Common myeloid progenitor, CD34-positive (primary cell): Measurements from ENCODE around the gene GRIFIN.

ENCODE experiments used
- CTCF ChIA-PET: fragments of 350-600 bp; sonication (Branson Sonifier 250); formaldehyde crosslinking; loops from one replicate; lab custom pipeline; 2021; ENCODE audit warnings: antibody characterized with exemption; lab: Charles Lee
- POLR2A ChIA-PET: fragments of 350-600 bp; sonication (Branson Sonifier 250); formaldehyde crosslinking; loops from one replicate; lab custom pipeline; 2021; ENCODE audit warnings: antibody characterized with exemption; lab: Charles Lee
- DNase-seq, 3 donors: peaks; one replicate each; pipeline versions ENCODE4 v3.0.0 to v3.0.0-alpha.2; 2013
- H3K27ac ChIP-seq, 2 experiments: 1 replicate in 1 of 2; 2 replicates in 1 of 2; pipeline ENCODE4 v1.7.0; 2013; ENCODE audit warnings: inconsistent platforms in 2 of 2, low read length in 2 of 2, mild to moderate bottlenecking in 2 of 2, low read depth in 1 of 2, moderate library complexity in 1 of 2; ENCODE audit not compliant: severe bottlenecking in 2 of 2, insufficient read depth in 1 of 2, poor library complexity in 1 of 2
- H3K27me3 ChIP-seq, 5 experiments: replicated peaks in 2 of 5; 1 replicate in 3 of 5; 2 replicates in 2 of 5; pipeline versions ENCODE4 v1.6.1 to v1.7.0; 2013; ENCODE audit warnings: low read length in 4 of 5, mild to moderate bottlenecking in 2 of 5, moderate library complexity in 2 of 5, inconsistent platforms in 1 of 5; ENCODE audit not compliant: insufficient read depth in 5 of 5, control insufficient read depth in 4 of 5
- H3K36me3 ChIP-seq, 4 experiments: 1 replicate in 2 of 4; 2 replicates in 2 of 4; pipeline versions ENCODE4 v1.6.1 to v1.7.0; 2013; ENCODE audit warnings: low read length in 3 of 4, control low read depth in 1 of 4, mild to moderate bottlenecking in 1 of 4; ENCODE audit not compliant: control insufficient read depth in 4 of 4, insufficient read depth in 4 of 4
- H3K4me1 ChIP-seq, 4 experiments: 1 replicate in 3 of 4; 2 replicates in 1 of 4; pipeline versions ENCODE4 v1.6.1 to v1.7.1; 2013; ENCODE audit warnings: low read length in 3 of 4, mild to moderate bottlenecking in 3 of 4, control low read depth in 1 of 4, inconsistent platforms in 1 of 4, moderate library complexity in 1 of 4; ENCODE audit not compliant: control insufficient read depth in 4 of 4, insufficient read depth in 4 of 4; ENCODE audit errors: control extremely low read depth in 1 of 4
- H3K4me3 ChIP-seq, 7 experiments: 1 replicate in 4 of 7; 2 replicates in 3 of 7; pipeline versions ENCODE4 v1.5.1 to v1.7.0; 2013; ENCODE audit warnings: mild to moderate bottlenecking in 7 of 7, low read length in 6 of 7, moderate library complexity in 6 of 7, inconsistent platforms in 2 of 7, low read depth in 2 of 7, control low read depth in 1 of 7; ENCODE audit not compliant: insufficient read depth in 4 of 7, control insufficient read depth in 1 of 7; ENCODE audit errors: extremely low read depth in 1 of 7
- H3K9me3 ChIP-seq, 5 experiments: 1 replicate in 4 of 5; 2 replicates in 1 of 5; pipeline versions ENCODE4 v1.6.1 to v1.7.1; 2013; ENCODE audit warnings: low read length in 4 of 5, mild to moderate bottlenecking in 2 of 5, inconsistent platforms in 1 of 5, low read depth in 1 of 5, moderate library complexity in 1 of 5; ENCODE audit not compliant: control insufficient read depth in 4 of 5, insufficient read depth in 2 of 5; ENCODE audit errors: control extremely low read depth in 1 of 5
- WGBS: methylation state at CpG from one replicate; pipeline ENCODE4 v1.1.5; 2013; ENCODE audit not compliant: insufficient coverage; 5-methylcytosine and 5-hydroxymethylcytosine counted together

Gene GRIFIN

DNA sequence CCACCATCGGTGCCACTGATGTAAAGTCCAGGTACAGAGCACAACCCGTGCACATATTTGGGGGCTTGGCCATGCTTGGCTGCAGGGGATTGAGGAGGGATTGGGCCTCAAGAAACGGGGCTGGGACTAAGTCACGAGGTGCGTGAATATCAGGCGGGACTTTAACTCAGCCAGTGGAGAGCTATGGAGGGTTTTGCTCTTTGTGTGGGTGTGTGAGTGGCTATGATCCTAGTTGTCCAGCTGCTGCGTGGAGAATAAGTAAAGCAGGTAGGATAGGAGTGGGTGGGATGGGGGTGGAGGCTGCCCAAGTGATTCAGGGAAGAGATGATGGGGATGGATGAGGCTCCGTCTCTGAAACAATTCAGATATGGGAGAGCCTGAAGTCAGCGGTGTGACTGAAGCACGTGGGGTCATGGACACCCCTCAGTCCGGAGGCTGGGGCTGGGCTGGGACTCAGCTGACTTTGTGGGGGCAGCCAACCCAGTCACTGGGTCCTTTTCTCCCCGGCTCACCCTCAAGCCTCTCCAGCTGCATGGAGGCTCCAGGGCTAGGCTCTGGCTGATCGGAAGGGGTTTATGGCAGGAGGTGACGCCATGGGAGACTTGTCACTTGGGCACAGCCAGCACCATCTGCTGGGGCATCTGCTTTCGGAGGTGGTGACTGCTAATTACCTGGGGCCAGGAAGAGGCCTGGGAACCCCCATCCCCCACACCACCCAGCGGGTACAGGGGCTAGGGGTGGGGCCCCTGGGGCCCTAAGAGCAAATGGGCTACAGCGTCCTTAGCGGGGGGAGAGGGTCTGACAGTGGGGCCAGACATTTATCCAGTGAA is 41.7 kb upstream of the GRIFIN start:
- POLR2A ChIA-PET, result interaction anchor here (0.5 kb wide), 1 partner anchor 220 kb away, joined by 3 read pairs; no protein-coding TSS in a partner anchor
- DNase-seq, result no peak

GRCh38 chr7:2517026-2517425 is 40.8 kb upstream of the GRIFIN start:
- H3K27me3 ChIP-seq, result peaks cover 0 to 4% (median 0%) of the 10 kb centered on the region in 5 experiments
- H3K9me3 ChIP-seq, result no peaks in the 10 kb centered on the region
- 66% methylated on average over 8 of the region's 8 CpGs for WGBS
- no peak for DNase-seq
- CTCF ChIA-PET, result interaction anchor here (0.6 to 1.3 kb wide), 4 partner anchors 9 to 48 kb away, joined by 3 to 5 read pairs (median 4); no protein-coding TSS in a partner anchor
- POLR2A ChIA-PET, result no interaction called here
- no peaks in the 10 kb centered on the region for H3K36me3 ChIP-seq
- no peak overlapping the region for H3K27ac ChIP-seq
- H3K4me3 ChIP-seq, result no peak overlapping the region
- peaks cover 7 to 58% (median 53%) of the 10 kb centered on the region in 4 experiments for H3K4me1 ChIP-seq

More for the DNA sequence above, 41.7 kb upstream of the GRIFIN start:
- no peak overlapping the region for H3K27ac ChIP-seq
- H3K4me3 ChIP-seq, result no peak overlapping the region
- no peaks in the 10 kb centered on the region for H3K36me3 ChIP-seq
- no peaks in the 10 kb centered on the region for H3K9me3 ChIP-seq
- WGBS, result 97% methylated on average over 14 of the region's 18 CpGs
- CTCF ChIA-PET, result interaction anchor here (0.7 to 1.3 kb wide), 5 partner anchors 8 to 20 kb away, joined by 3 to 5 read pairs (median 4); no protein-coding TSS in a partner anchor
- peaks cover 0 to 4% (median 0%) of the 10 kb centered on the region in 5 experiments for H3K27me3 ChIP-seq
- H3K4me1 ChIP-seq, result peaks cover 5 to 58% (median 53%) of the 10 kb centered on the region in 4 experiments

GRCh38 chr7:2516194-2516555 is 40.0 kb upstream of the GRIFIN start:
- 97% methylated on average over 5 of the region's 8 CpGs for WGBS
- CTCF ChIA-PET, result interaction anchor here (1.3 kb wide), 2 partner anchors 10 to 38 kb away, joined by 3 read pairs; no protein-coding TSS in a partner anchor
- Histone ChIP-seq H3K4me3 (no peak overlapping the region), H3K36me3 (no peaks in the 10 kb centered on the region), H3K27me3 (peaks cover 0 to 4% (median 0%) of the 10 kb centered on the region in 5 experiments), H3K9me3 (no peaks in the 10 kb centered on the region), H3K4me1 (peaks cover 3 to 58% (median 52%) of the 10 kb centered on the region in 4 experiments), H3K27ac (no peak overlapping the region)
- POLR2A ChIA-PET, result no interaction called here
- no peak for DNase-seq

GRCh38 chr7:2515424-2516193 is 39.4 kb upstream of the GRIFIN start:
- Histone ChIP-seq H3K4me3 (no peak overlapping the region), H3K27ac (no peak overlapping the region), H3K36me3 (no peaks in the 10 kb centered on the region), H3K9me3 (no peaks in the 10 kb centered on the region), H3K27me3 (peaks cover 0 to 4% (median 0%) of the 10 kb centered on the region in 5 experiments), H3K4me1 (peaks cover 3 to 58% (median 52%) of the 10 kb centered on the region in 4 experiments)
- CTCF ChIA-PET, result interaction anchor here (1.3 kb wide), 1 partner anchor 38 kb away, joined by 3 read pairs; no protein-coding TSS in a partner anchor
- POLR2A ChIA-PET, result no interaction called here
- no peak for DNase-seq
- 96% methylated on average over 15 of the region's 15 CpGs for WGBS

DNA sequence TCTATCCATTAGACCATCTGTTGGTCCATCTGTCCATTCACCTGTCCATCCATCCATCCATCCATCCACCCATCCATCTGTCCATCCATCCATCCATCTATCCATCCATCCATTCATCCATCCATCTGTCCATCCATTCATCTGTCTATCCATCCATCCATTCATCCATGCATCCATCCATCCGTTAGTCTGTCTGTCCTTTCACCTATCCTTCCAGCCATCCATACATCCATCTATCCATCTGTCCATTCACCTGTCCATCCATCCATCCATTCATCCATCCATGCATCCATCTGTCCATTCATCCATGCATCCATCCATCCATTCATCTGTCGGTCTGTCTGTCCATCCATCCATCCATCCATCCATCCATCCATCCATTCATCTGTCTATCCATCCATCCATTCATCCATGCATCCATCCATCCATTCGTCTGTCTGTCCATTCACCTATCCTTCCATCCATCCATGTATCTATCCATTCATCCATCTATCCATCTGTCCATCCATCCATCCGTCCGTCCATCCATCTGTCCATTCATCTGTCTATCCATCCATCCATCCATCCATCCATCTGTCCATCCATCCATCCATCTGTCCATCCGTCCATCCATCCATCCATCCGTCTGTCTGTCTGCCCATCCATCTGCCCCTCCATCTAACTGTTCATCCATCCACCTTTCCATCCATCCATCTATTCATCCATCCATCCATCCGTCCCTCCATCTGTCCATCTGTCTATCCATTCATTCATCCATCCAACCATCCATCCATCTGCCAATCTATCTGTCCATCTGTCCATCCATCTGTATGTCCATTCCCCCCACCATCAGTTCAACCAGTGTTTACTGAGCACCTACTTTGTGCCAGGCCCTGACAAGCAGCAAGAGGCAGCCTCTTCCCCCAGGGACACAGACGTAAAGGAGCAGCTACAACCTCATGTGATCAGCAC is 38.5 kb upstream of the GRIFIN start:
- peaks cover 3 to 60% (median 54%) of the 10 kb centered on the region in 4 experiments for H3K4me1 ChIP-seq
- WGBS, result 85% methylated on average over 8 of the region's 9 CpGs
- H3K27me3 ChIP-seq, result peaks cover 0 to 2% (median 0%) of the 10 kb centered on the region in 5 experiments
- H3K4me3 ChIP-seq, result no peak overlapping the region
- no peaks in the 10 kb centered on the region for H3K9me3 ChIP-seq
- no peak overlapping the region for H3K27ac ChIP-seq
- H3K36me3 ChIP-seq, result no peaks in the 10 kb centered on the region
- ChIA-PET POLR2A (no interaction called here), CTCF (interaction anchor here (1.3 kb wide), 1 partner anchor 37 kb away, joined by 3 read pairs; no protein-coding TSS in a partner anchor)
- no peak for DNase-seq

- Histone ChIP-seq H3K4me1 (peaks cover 3 to 64% (median 58%) of the 10 kb centered on the region in 4 experiments), H3K4me3 (no peak overlapping the region), H3K36me3 (no peaks in the 10 kb centered on the region), H3K27me3 (peaks cover 0 to 2% (median 0%) of the 10 kb centered on the region in 5 experiments), H3K27ac (no peak overlapping the region), H3K9me3 (no peaks in the 10 kb centered on the region)
- CTCF ChIA-PET, result no interaction called here
- no peak for DNase-seq
- WGBS, result 95% methylated on average over 7 of the region's 7 CpGs
- POLR2A ChIA-PET, result no interaction called here
Measured at GRCh38 chr7:2513702-2514101, 37.5 kb upstream of the GRIFIN start.
